HG03039 (cell line): ENCODE data around the gene ZNF528.

Experiments used
- ATAC-seq: cut with Tn5 transposase; IDR thresholded peaks from one replicate; pipeline ENCODE4 v1.9.1; 2021; ENCODE audit warnings: mild to moderate bottlenecking, moderate library complexity; ENCODE audit not compliant: unreplicated experiment

Gene ZNF528

DNA sequence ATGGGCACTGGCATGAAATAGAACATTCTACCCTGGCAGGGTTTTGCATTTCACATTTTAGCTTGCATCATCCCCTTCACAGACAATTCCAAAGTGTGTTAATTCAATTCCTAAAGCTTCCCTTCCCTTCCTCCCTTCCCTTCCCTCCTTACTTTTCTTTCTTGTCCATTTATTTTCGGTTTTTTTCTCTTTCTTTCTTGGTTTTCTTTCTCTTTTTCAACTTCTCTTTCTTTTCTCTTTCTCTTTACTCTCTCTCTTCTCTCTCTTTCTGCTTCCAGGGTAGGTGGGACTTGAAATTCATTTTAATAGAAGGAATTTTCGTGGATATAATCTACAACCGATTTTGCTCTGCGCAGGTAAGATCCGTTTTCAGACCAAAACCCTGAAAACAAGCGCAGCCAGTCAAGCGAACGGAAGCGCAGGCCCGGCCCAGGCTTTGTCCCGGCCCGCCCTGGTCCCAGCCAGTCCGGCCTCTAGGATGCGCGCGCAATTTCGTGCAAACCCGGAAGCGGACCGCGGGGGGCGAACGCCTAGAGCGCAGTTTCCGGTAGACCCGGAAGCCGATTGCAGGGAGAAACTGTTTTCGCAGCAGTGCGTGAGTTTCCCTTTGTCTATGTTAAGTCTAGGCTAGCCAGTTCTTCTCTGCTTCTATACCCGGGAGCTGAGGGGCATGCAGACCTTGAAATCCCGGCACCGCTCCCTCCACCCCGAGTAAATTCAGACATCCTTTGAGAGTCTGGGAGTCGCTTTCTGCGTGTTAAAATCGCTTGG is at the start of gene ZNF528:
Gene ZNF528 (plus strand): TSS at position 540 of the 771 bp plus-strand sequence. CDS start 4,165 bp downstream, outside the sequence.
- peak; percentile 86 for ATAC-seq

GRCh38 chr19:52351512-52351911 is 46.1 kb upstream of the ZNF528 start:
- no peak for ATAC-seq

DNA sequence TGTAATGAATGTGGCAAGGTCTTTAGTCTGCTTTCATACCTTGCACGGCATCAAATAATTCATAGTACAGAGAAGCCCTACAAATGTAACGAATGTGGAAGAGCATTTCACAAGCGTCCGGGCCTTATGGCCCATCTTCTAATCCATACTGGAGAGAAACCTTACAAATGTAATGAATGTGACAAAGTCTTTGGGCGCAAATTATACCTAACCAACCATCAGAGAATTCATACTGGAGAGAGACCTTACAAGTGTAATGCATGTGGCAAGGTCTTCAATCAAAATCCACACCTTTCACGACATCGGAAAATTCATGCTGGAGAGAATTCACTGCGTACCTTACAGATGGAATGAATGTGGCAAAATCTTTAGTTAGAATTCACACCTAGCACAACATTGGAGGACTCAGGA is 31.2 kb upstream of the ZNF528 start:
- ATAC-seq = no peak

DNA sequence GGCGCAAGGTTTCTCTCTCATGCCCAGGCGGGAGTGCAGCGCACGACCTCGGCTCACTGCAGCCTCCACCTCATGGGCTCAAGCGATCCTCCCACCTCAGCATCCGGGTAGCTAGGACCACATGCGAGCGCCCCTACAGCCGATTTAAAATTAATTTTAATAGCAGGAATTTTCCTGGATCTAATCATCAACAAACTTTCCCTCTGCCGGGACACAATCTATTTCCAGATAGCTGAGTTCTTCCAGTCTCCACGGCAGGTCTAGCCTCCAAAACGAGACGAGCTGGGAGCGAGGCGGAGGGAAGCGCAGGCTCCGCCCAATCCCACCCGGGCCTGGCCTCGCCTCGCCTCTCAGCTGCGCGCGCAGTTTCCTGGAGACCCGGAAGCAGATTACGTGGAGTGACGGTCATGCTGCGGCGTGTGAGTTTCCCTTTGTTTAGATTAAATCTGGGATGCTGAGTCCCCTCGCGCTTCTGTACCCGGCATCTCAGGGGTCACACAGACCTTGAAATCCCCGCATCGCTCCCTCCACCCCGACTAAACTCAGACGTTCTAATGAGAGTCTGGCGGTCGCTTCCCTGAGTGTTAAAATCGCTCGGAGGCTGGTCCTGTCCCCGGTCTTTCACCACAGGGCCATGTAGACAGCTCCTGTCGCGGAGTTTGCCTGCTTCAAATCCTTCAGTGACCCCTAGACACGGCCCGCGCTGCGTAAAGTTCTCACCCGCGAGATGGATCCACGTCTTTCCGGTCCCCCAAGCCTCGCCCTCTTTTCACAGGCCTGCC is 27.9 kb upstream of the ZNF528 start, which contains the start of gene ZNF880:
Gene ZNF880 (plus strand): TSS at position 365 of the 782 bp plus-strand sequence. CDS start 43 bp downstream, at position 408.
- no peak for ATAC-seq

DNA sequence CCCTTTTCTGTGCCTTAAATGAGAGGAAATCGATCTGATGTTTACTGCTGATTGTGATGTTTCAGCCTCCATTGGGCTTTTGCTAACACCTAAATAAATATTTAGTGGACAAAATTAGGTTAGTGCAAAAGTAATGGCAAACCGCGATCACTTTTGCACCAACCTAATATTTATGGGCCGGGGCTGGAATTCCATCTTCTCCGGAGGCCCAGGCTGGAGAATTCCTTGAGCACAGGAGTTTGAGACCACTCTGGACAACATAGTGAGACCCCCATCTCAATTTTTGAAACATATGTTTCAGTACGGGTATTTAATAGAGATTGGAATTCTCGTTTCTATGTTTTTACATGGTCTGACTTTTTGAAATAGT is 27.3 kb upstream of the ZNF528 start:
- no peak for ATAC-seq

DNA sequence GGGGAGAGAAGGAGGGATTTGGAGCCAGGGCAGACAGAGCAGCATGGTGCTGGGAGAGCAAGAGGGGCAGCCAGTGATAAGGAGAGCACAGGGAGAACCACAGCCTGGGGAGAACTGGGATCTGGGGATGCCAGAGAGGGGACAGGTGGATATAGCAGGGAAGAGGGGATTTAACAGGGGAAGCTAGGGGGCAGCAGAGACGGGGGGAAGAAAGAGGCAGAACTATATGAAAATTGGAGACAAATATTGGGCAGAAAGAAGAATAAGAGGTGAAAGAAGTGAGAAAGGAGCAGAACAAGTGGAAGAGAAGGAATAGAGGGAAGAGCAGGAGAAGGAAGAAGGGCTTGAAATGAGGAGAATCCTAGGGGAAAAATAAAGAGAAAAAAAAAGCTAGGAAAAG is 6.5 kb upstream of the ZNF528 start:
- ATAC-seq = no peak

- ATAC-seq = peak; percentile 8
These were observed 412 bp downstream of the ZNF528 start for GRCh38 chr19:52398081-52398441.

DNA sequence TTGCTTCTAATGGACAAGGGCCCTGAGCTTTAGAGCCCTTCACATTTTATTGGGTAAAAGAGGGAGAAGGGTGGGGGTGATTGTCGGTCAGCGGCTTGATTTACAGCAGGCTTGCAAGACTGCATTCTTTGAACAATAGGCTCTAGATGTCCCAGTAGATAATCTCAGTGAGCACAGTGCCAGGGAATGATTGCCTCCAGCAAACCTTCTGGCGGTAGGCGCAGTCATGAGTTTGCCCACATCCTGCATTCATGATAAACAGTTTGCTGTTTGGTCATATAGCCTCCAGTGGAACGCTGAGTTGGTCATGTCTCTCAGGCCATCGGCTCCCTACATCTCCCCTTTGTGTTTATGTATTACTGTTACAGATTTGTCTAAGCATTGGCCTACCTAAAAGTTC is 12.6 kb downstream of the ZNF528 start:
- no peak for ATAC-seq

DNA sequence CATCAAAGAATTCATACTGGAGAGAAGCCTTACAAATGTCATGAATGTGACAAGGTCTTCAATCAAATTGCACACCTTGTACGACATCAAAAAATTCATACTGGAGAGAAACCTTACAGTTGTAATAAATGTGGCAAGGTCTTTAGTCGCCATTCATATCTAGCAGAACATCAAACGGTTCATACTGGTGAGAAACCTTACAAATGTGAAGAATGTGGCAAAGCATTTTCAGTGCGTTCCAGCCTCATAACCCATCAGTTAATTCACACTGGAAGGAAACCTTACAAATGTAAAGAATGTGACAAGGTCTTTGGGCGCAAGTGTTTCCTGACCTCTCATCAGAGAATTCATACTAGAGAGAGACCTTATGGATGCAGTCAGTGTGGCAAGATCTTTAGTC is 18.1 kb downstream of the ZNF528 start:
- ATAC-seq = no peak

DNA sequence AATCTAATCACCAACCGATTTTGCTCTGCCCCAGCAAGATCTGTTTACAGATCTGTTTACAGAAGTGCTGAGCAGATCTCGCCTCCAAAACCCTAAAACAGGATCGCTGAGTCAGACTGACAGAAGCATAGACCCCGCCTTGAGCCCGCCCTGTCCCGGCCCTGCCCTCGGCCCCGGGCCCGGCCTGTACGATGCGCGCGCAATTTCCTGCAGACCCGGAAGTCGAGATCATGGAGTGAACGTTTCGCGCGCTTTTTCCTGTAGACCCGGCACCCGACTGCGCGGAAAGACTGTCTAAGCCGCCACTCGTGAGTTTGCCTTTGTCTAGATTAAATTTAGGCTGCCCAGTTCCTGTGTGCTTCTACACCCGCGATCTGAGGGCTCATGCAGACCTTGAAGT is 31.3 kb downstream of the ZNF528 start, which contains the start of gene ZNF534:
Gene ZNF534 (plus strand): TSS at position 212 of the 400 bp plus-strand sequence. CDS start 2,327 bp downstream, outside the sequence.
- no peak for ATAC-seq

DNA sequence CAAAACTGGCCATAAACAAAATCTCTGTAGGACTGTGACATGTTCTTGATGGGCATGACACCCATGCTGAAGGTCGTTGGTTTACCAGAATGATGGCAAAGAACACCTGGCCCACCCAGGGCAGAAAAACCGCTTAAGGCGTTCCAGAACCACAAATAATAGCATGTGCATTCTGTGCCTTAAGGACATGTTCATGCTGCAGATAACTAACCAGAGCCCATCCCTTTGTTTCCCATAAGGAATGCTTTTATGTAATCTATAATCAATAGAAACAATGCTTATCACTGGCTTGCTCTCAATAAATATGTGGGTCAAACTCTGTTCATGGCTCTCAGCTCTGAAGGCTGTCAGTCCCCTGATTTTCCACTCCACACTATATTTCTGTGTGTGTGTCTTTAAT is 44.5 kb downstream of the ZNF528 start:
- no peak for ATAC-seq

DNA sequence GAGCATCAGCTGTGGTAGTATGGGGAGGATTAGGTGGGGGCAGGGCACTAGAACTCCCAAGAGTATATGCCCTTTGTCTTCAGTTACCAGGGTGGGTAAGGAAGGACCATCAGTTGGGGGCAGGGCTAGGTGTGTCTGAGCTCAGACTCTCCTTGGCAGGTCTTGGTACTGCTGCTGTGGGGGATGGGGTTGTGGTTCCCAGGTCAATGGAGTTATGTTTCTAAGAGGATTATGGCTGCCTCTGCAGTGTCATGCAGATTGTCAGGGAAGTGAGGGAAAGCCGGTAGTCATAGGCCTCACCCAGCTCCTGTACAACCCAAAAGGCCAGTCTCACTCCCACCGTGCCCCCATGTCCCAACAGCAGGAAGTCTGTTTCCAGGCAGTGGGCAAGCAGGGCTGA is 46.9 kb downstream of the ZNF528 start:
- ATAC-seq = no peak

- no peak for ATAC-seq
These were observed 53.6 kb downstream of the ZNF528 start for GRCh38 chr19:52451241-52451640.

DNA sequence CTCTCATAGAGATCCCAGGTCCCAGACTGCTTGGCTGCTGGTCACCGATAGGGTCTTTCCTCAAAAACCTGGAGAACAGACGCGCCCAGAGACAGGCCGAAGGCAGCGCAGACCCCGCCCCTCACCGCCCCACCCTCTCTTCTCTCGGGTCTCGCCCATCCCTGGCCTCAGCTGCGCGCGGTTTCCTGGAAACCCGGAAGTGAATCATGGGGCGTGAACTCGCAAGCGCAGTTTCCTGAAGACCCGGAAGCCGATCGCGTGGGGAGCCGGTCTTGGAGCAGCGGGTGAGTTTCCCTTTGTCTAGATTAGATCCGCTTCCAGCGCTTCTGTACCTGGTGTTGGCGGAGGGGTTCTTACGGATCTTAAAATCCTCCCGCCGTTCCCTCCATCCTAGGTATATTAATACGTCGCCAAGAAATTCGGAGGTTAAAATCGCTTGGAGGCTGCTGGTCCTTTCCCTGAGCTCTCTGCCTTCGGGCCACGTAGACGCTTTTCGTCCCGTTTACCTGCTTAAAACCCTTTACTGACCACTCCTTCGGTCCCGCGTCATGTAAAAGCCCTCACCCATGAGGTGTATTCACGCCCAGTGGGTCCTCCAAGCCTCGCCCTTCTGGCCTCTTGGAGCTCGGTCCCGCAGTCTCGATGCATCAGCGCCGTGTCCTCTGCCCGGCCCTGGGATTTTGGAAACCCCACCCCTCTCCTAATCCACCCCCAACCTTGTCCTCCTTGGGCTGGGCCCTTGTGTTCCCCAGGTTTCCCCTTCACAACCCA is 55.9 kb downstream of the ZNF528 start, which contains the start of gene ZNF578:
Gene ZNF578 (plus strand): TSS at position 230 of the 771 bp plus-strand sequence. CDS start 48,293 bp downstream, outside the sequence.
- no peak for ATAC-seq

DNA sequence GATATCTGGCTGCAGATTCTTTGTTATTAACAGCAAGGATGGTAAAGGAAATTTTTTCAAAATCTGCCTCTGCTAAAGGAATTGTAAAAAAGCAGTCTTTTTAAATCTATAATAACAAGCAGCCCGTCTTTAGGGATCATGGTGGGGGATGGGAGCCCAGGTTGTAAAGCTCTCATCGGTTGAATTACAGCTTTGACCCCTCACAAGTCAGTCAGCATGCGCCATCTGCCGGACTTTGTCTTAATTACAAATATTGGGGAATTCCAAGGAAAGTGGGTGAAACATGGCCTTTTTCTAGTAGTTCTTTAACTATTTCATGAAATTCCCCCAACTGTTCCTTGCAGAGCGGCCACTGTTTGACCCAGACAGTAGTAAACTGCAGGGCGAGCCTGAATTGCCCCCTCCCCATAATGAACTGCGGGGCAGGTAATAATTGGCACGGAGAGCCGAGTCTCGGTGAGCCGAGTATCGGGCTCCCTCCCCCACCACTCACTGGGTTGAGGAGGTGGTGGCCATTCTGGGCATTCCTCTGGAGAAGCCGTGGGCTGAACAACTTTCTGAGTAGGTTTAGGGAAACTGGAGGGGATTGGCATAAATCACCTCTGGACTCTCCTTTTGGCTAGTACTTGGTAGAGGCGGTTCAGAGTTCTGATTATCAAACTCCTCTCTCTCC is 67.3 kb downstream of the ZNF528 start:
- ATAC-seq = no peak
